ENCODE data around the gene BPIFB4.

Gene BPIFB4

DNA sequence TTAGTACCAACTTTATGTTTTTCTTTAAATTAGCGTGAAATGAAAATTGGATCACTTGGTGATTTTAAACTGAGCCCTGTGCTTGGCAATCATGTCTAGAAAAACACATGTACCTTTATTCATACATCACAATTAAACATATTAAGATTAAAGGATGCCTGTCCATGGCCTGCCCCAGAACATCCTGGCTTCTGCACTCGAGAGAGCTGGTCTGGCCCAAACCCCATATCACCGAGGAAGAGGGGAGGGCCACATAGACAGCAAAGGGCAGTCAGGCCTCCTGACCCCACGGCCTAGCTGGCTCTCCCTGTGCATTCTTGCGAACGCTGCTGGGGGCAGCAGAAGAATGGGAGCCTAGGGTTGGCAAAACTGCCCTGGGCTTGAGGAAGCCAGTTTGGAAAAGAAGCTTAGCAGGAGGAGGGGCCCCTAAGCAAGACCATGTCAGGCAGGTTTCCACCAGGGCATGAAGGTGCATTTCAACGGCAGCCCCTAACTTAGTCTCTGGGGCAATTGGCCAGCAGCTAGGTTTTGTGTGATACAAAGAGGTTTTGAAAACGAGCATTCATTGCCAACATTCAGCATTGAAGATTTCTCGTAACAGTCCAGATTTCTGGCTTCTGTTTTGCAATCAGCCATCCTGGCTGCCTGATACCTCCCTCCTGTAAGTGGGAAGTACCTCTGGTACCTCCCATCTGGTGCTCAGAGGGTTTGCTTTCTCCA is 17.2 kb upstream of the BPIFB4 start:
- DNase-seq (ENCODE audit: low spot score), result no peak

- no peak for DNase-seq (ENCODE audit: low spot score)
Observed at GRCh38 chr20:33062825-33063149, 16.7 kb upstream of the BPIFB4 start.

GRCh38 chr20:33063271-33063670 is 16.2 kb upstream of the BPIFB4 start:
- DNase-seq (ENCODE audit: low spot score), result no peak

DNA sequence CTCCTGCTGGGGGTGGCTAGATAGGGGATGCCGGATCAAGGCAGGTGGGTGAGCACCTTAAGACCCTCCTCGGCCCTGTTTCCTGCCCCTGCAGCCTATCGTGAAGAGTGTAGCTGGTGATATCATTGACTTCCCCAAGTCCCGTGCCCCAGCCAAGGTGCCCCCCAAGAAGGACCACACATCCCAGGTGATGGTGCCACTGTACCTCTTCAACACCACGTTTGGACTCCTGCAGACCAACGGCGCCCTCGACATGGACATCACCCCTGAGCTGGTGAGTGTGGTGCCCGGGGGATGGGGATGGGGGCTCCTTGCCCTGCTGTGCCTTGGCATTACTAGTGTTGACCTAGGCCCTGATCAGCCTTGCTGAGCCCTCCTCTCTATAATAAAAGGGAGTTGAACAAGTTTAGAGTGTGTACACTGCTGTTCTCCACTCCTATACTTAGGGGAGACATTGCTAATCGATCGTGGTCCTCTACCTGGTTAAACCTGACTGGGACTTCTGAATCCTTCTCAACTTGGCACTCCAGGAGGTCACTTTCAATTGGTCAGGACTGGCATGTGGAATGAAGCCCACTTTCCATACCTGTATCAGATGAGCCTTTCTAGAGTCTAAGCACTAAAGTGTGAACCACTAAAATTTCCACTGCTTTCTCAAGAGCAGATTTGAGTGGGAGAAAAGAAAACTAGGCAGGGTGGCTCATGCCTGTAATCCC is 14.7 kb upstream of the BPIFB4 start:
- no peak for DNase-seq (ENCODE audit: low spot score)

GRCh38 chr20:33065785-33066184 is 13.7 kb upstream of the BPIFB4 start:
- DNase-seq (ENCODE audit: low spot score), result no peak

DNA sequence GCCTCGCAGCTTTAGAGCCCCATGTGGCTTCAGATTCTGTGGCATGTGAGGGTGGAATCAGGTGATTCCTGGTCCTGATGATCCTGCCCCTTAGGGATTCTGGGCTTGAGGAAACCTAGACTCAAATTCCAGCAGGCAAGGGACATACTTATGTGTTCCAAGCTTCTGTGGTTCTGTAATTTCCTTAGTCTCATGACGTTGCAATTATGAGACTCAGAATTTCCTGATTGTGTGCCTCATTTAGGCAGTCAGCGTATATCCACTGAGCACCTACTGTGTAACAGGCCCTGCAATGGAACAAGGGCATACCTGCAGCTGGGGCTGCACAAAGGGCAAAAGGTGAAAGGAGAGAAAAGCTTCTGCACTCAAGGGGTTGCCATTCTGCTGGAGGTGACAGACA is 11.6 kb upstream of the BPIFB4 start:
- no peak for DNase-seq (ENCODE audit: low spot score)

DNA sequence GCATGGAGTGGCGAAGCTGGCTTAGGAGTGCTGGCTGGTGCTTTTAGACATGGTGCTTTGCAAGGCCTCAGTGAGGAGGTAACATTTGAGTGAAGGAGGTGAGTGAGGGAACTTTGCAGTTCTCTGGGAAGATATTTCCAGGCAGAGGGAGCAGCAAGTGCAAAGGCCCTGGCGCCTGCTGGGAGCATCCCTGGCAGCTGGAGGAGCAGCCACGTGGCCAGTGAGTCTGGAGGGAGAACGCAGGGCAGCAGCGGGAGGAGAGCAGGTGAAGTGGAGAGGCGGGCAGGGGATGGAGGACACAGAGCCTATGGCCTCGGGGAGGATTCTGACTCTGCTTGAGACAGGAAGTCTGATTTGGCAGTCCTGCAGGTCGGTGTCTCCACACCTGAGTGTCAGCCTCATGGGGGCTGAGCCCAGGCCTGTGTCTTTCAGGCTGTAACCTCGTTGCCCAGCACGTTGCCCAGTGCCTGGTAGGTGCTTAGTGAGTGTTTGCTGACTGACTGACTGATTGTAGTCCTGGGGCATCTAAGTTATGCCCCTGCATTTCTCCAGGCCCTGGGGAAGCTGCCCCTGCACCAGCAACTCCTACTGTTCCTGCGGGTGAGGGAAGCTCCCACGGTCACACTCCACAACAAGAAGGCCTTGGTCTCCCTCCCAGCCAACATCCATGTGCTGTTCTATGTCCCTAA is 11.0 kb upstream of the BPIFB4 start:
- DNase-seq (ENCODE audit: low spot score), result no peak

- DNase-seq (ENCODE audit: low spot score), result no peak
Observed at GRCh38 chr20:33069673-33070072, 9.8 kb upstream of the BPIFB4 start.

- DNase-seq (ENCODE audit: low spot score), result no peak
Observed at GRCh38 chr20:33070111-33071053, 9.1 kb upstream of the BPIFB4 start.

DNA sequence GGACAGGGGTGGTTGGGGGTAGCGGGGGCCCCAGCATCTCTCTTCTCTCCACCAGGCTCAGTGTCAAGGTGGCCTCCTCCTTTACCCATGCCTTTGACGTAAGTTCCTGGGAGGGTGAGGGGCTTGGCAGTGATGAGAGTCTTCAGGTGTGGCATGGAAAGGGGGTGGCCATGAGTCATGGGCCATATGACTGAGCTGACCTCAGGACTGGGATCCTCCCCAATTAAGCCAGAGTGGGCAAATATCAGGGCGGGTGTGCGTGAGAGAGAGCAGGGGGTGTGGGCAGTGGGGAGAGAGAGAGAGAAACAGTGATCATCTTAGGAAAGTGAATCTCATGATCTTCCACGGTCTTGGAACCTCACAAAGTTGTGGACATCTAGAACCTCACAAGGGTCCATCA is 8.2 kb upstream of the BPIFB4 start:
- DNase-seq (ENCODE audit: low spot score), result no peak

GRCh38 chr20:33072362-33072761 is 7.1 kb upstream of the BPIFB4 start:
- DNase-seq (ENCODE audit: low spot score), result no peak

- DNase-seq (ENCODE audit: low spot score), result no peak
Observed at GRCh38 chr20:33072813-33073212, 6.6 kb upstream of the BPIFB4 start.

- no peak for DNase-seq (ENCODE audit: low spot score)
Observed at GRCh38 chr20:33074675-33075074, 4.8 kb upstream of the BPIFB4 start.

DNA sequence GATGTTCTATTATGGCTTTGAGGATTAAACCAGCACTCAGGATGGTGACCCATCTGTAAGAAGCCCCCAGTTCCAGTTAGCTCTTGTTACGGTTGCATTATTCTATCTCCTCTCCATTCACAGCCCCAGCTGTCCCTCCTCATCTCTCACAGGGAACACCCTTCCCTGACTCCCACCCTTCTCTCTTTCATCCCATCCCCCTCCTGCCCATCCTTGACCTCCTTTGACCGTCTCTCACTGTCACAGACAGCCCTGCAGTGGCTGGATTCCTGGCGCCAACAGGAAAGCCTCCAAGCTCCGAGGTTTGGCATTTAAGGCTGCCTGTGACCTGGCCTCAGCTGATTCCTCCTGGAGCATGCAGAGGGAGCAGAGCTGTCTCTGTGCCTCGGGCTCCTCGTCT is 4.2 kb upstream of the BPIFB4 start:
- no peak for DNase-seq (ENCODE audit: low spot score)

DNA sequence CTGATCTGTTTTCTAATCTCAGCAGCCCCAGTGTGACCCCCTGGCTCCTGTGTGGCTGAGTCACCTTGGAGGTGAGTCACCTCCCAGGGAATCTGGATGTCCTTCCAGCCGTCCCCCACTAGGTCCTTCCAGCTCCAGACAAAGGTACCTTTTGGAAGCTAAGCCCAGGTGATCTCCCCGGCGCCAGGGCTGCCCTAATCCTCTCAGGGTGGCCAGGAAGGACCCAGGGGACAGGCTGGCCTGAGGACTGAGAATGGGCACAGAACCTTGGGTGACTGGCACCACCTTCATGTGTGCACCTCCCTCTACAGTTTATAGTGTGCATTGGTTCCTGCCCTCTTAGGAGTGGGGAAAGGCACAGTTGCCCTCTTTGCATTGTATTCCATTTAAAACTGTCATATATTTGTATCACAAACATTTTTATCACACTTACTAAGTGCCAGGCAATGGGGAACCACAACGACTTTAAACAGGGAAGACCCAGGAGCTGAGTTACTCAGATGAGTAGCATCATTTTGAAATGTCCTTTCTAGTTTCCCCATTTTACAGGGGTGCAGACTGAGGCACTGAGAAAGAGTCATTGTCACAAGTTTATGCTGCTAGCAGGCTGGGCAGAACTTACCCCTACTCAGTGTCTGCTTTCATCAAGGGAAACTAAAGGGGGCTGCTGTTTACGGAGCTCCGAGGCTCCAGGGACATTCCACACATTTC is 2.6 kb upstream of the BPIFB4 start:
- peak; percentile 45 for DNase-seq (ENCODE audit: low spot score)

GRCh38 chr20:33081411-33082154 is 2.1 kb downstream of the BPIFB4 start:
- DNase-seq (ENCODE audit: low spot score), result no peak

DNA sequence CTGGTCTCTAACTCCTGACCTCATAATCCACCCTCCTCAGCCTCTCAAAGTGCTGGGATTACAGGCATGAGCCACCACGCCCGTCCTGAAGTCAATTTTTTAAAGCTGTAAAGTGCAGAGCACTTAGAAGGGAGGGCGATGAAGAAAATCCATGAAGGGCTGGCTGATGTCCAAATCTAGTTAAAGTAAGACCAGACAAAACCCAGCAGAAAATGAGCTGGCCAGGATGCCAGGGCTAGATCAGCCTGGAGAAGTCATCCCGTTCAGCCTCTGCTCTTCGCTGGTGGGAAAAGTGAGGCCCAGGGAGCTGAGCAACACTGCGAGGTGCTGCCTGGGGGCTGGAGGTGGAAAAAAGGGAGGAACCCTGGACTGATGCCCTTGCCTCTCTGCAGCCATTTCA is 3.1 kb downstream of the BPIFB4 start:
- no peak for DNase-seq (ENCODE audit: low spot score)

DNA sequence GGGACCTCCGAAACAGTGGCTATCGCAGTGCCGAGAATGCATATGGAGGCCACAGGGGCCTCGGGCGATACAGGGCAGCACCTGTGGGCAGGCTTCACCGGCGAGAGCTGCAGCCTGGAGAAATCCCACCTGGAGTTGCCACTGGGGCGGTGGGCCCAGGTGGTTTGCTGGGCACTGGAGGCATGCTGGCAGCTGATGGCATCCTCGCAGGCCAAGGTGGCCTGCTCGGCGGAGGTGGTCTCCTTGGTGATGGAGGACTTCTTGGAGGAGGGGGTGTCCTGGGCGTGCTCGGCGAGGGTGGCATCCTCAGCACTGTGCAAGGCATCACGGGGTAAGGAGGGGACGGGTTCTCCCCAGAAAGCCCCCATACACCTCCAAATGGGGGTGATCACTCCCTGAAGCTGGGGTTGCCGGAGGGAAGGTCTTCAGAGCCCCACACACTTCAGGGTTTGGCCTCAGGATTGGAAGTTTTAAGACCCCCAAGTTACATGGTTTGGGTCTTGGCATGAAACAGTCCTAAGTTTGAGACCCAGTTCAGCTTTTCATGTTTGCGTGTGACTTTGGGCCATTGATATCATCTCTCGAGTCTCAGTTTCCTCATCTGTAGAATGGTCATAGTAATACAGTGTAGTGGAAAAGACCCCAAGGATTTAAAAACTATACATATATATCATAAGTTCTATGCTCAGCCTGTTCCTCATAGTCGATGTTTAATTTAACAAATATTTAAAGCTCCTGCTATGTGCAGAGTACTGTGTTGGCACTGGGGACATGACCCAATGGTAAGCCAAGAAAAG is 4.3 kb downstream of the BPIFB4 start:
- DNase-seq (ENCODE audit: low spot score), result no peak

DNA sequence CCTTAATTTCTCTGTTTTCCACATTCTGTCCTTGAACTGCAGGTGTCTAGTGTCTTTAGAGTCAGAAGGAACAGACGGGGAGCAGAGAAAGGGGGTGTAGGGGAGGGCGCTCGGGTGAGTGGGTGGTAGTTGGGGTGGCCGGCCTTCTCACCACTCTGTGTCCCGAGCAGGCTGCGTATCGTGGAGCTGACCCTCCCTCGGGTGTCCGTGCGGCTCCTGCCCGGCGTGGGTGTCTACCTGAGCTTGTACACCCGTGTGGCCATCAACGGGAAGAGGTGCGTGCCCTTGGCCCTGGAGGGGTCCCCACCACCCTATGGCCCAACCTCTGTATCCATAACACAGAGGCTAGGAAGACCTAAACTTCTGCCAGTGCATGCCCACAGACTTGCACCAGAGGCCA is 5.3 kb downstream of the BPIFB4 start:
- no peak for DNase-seq (ENCODE audit: low spot score)
